Measurements from ENCODE around the gene GCSH.

DNA sequence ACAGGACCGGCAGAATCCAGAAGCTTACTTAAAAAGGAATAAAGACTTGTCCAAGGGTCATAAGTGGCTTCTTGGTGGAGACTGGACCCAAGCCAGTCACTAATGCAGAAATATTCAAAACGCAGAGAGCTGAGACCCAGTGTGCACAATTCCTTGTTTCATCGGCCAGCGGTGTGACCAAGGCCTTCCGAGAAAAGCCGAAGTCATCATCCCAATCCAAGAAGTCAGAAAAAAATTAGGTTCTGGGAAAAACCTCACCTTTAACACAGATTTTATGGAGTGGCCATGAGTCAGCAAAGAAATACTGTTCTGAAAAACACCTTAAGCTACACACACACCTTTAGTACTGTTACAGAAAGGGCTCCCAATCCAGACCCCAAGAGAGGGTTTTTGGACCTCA is 1.0 kb upstream of the GCSH start:
- TF ChIP-seq POLR2AphosphoS5 (IDR thresholded peaks at IDR 0.05; ENCODE audit: insufficient read depth in 1 of 2, low read depth in 1 of 2) = no peak
- no peak for TF ChIP-seq CTCF (IDR thresholded peaks at IDR 0.05)
